ENCODE measurements around the gene LTBP1. TPM values are rescaled to one million over a fixed set of nuclear protein-coding genes. Genes with fewer than 3 reads are reported as not detected.

LTBP1 gene
- total RNA-seq, 1 experiment from 2014 or later = 6.7 TPM

- DNase-seq (ENCODE audit: low read depth, low spot score) = no peak
- in situ Hi-C loops (cut with HindIII; ENCODE audit: low pct_unique_long_range_greater_than_20kb, low sequenced_read_pairs) = no loop called here
These were observed 315.3 kb downstream of the LTBP1 start for GRCh38 chr2:33262097-33262496.

GRCh38 chr2:33264766-33265165, 318.0 kb downstream of the LTBP1 start:
- in situ Hi-C loops (cut with HindIII; ENCODE audit: low pct_unique_long_range_greater_than_20kb, low sequenced_read_pairs) = no loop called here
- no peak for DNase-seq (ENCODE audit: low read depth, low spot score)

GRCh38 chr2:33265584-33266338, 319.0 kb downstream of the LTBP1 start:
- in situ Hi-C loops (cut with HindIII; ENCODE audit: low pct_unique_long_range_greater_than_20kb, low sequenced_read_pairs) = no loop called here
- no peak for DNase-seq (ENCODE audit: low read depth, low spot score)

- in situ Hi-C loops (cut with HindIII; ENCODE audit: low pct_unique_long_range_greater_than_20kb, low sequenced_read_pairs) = no loop called here
- DNase-seq (ENCODE audit: low read depth, low spot score) = no peak
These were observed 319.7 kb downstream of the LTBP1 start for GRCh38 chr2:33266467-33266866.

GRCh38 chr2:33267043-33267442, 320.3 kb downstream of the LTBP1 start:
- DNase-seq (ENCODE audit: low read depth, low spot score) = no peak
- in situ Hi-C loops (cut with HindIII; ENCODE audit: low pct_unique_long_range_greater_than_20kb, low sequenced_read_pairs) = no loop called here

GRCh38 chr2:33267756-33268155, 321.0 kb downstream of the LTBP1 start:
- in situ Hi-C loops (cut with HindIII; ENCODE audit: low pct_unique_long_range_greater_than_20kb, low sequenced_read_pairs) = no loop called here
- DNase-seq (ENCODE audit: low read depth, low spot score) = peak; percentile 15

- no peak for DNase-seq (ENCODE audit: low read depth, low spot score)
- in situ Hi-C loops (cut with HindIII; ENCODE audit: low pct_unique_long_range_greater_than_20kb, low sequenced_read_pairs) = no loop called here
These were observed 321.6 kb downstream of the LTBP1 start for GRCh38 chr2:33268246-33268831.

DNA sequence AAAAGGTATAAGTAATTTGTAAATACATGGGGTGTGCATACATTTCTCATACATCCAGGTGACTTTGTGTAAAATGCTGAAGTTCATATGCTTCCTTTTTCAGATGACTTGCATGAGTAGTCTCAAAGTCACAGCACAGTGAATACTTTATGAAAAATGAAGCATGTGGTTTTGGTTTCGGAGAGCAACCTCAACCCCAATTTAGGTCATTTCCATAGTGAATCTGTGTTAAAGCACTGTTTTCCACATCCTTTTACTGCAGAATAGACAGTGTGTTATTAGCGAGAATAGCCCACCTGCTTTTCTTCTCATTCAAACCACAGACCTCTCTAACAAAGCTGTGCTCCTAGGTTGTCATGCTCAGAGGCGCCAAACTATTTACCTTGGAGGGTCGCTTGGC, 325.2 kb downstream of the LTBP1 start:
- peak; percentile 35 for DNase-seq (ENCODE audit: low read depth, low spot score)
- in situ Hi-C loops (cut with HindIII; ENCODE audit: low pct_unique_long_range_greater_than_20kb, low sequenced_read_pairs) = no loop called here

GRCh38 chr2:33273479-33273878, 326.7 kb downstream of the LTBP1 start:
- no peak for DNase-seq (ENCODE audit: low read depth, low spot score)
- in situ Hi-C loops (cut with HindIII; ENCODE audit: low pct_unique_long_range_greater_than_20kb, low sequenced_read_pairs) = no loop called here

DNA sequence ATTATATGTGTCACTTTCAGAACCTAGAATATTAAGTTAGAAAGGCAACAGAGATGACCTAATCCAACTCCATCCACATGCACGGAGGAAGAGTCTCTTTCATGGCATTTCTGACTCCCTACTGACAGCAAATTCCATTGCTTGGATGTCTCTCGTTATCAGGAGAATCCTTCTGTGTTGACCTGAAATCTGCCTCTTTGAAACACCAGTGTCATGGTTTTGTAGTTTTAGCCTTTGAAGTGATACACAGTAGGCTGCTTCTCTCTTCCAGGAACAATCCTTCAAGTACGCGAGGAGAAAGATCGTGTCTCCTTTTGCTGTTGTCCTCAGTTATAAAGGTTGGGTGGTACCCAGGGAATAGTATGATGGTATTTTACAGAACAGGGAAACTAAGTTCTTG, 327.8 kb downstream of the LTBP1 start:
- no peak for DNase-seq (ENCODE audit: low read depth, low spot score)
- in situ Hi-C loops (cut with HindIII; ENCODE audit: low pct_unique_long_range_greater_than_20kb, low sequenced_read_pairs) = no loop called here

DNA sequence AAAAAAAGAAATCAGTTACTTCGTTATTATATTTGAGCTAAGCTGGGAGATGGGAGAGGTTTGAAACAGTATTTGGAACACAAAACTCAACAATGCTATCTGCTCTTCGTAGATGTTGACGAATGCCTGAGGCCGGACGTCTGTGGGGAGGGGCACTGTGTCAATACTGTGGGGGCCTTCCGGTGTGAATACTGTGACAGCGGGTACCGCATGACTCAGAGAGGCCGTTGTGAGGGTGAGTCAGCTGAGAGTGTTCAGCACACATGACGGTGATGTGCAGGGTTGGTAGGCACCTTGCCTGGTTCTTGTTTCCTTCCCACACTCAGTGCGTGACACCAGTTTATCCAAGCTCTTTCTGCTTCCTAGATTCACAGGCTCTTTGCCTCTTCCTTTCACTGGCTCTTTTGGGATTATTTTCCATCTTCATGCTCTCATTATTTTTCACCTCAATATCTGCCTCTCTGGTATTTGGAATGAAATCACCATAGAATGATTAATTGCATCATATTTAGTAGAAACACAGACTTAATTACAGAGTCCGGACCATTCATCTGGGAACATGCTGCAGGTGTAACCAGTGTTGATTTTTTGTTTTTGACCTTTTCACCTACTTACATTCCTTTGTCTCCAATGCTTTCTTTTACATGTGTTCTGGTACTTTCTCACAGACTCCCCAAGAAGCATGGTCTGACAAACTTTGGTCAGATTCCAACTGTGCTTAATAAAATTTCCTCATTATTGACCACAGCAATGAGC, 329.1 kb downstream of the LTBP1 start:
- in situ Hi-C loops (cut with HindIII; ENCODE audit: low pct_unique_long_range_greater_than_20kb, low sequenced_read_pairs) = no loop called here
- DNase-seq (ENCODE audit: low read depth, low spot score) = peak; percentile 67

GRCh38 chr2:33277002-33277426, 330.3 kb downstream of the LTBP1 start:
- no peak for DNase-seq (ENCODE audit: low read depth, low spot score)
- in situ Hi-C loops (cut with HindIII; ENCODE audit: low pct_unique_long_range_greater_than_20kb, low sequenced_read_pairs) = no loop called here

DNA sequence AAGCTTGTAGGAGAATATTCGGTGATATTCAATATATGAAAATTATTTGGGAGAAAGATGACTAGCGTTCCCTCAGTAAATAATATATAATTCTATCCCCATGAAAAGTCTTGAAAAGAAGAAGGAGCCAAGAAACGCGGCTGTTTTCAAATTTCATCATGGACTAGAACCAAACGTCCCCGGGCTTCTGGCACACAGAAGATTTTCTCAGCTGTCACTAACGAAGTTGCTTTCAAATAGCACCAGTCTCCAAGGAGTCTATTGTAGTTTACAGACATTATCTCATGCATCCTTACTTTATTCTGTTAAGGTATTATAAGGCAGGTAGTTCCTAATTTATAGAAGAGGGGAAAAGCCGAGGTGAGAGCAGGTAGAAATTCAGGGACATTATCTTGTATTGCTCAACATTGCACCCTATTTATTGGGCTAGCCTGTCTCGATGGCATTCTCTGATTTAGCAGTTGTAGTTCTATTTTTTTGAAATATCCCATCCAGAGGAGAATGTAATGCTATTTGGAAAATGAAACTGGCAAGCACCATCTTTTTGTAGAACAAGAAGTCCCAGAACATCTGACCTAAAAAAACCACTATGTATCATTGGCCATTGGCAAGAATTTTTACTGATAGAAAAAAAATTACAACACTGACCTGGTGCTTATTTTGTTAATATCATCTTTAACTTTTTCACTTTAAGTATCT, 331.6 kb downstream of the LTBP1 start:
- in situ Hi-C loops (cut with HindIII; ENCODE audit: low pct_unique_long_range_greater_than_20kb, low sequenced_read_pairs) = no loop called here
- DNase-seq (ENCODE audit: low read depth, low spot score) = no peak

DNA sequence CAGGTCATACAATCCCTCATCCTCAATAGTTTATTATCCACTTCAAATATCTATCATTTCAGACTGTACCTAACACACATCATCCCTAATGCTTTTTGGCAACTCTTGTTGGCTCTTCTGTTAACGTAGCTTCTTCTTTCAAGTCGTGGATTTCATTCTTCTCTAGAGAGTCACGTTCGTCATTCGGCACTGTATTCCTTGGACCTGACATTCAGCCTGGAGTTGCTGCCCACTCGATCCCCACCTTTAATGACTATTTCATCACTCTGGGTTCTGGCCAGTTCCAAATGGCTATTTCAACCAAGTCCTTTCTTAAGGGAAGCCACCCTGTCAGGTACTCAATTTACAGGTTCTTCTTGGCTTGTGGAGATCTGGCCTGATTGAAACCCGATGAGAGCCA, 337.5 kb downstream of the LTBP1 start:
- DNase-seq (ENCODE audit: low read depth, low spot score) = no peak
- in situ Hi-C loops (cut with HindIII; ENCODE audit: low pct_unique_long_range_greater_than_20kb, low sequenced_read_pairs) = no loop called here

DNA sequence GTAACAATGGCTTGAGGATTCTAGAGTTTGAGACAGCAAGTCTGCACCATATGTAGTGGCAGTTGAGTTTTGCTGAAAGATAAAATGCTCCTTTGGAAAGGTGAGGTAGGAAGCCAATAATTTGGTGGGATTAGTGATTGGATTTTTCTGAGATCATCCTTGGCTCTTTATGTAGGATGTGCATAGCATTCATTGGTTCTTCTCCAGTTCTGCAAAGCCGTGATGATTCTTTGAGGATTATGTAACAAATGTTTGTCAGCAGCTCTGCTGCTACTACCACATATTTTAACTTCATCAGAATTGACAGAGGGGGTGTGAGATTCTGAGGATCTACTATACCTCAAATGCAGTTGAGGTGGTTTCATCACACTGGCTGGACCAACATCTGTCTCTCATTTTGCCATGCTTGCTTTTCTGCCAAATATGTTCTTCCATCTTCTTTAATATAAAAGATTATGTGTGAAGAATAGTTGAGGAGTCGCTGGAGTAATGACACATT, 340.8 kb downstream of the LTBP1 start:
- in situ Hi-C loops (cut with HindIII; ENCODE audit: low pct_unique_long_range_greater_than_20kb, low sequenced_read_pairs) = no loop called here
- DNase-seq (ENCODE audit: low read depth, low spot score) = no peak

DNA sequence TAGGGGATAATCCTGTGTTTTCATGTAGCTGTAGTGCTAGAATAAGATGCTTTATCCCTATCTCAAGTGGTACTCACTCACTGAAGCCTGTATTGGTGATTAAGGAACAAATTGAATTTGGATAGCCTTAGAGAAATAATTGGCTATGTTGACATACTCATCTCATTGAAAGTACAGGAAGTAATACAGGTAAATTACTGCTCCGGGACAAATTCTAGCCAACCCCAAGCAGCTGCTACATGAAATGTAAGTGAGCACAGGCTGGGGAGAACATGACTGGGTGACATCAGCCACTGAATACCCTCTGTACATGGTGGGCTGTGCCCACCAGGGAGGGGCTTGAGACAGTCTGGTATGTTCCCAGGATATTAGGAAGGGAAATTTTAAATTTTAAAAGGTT, 341.3 kb downstream of the LTBP1 start:
- in situ Hi-C loops (cut with HindIII; ENCODE audit: low pct_unique_long_range_greater_than_20kb, low sequenced_read_pairs) = no loop called here
- DNase-seq (ENCODE audit: low read depth, low spot score) = no peak

DNA sequence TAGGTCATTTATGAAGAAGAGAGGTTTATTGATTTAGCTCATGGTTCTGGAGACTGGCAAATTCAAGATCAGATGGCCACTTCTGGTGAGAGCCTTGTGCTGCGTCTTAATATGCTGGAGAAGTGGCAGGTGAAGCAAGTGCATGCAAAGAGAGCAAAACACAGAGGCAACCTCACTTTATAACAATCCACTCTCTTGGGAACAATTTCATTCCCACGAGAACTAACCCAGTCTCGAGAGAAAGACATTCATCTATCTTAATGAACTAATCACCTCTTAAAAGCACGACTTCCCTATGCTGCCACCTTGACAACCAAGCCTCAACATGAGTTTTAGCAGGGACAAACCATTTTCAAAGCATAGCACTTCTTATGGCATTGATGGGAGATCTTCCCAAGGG, 343.2 kb downstream of the LTBP1 start:
- no peak for DNase-seq (ENCODE audit: low read depth, low spot score)
- in situ Hi-C loops (cut with HindIII; ENCODE audit: low pct_unique_long_range_greater_than_20kb, low sequenced_read_pairs) = no loop called here

All from SK-MEL-5 (cell line).